GM21723 (cell line): ENCODE data around the gene PLCB2.
A peak's percentile ranks its signal among the peaks of the same experiment; 100 is the strongest.

ENCODE experiments used
- ATAC-seq: cut with Tn5 transposase; IDR thresholded peaks from one replicate; pipeline ENCODE4 v1.9.1; 2021; ENCODE audit warnings: mild to moderate bottlenecking, moderate library complexity; ENCODE audit not compliant: unreplicated experiment

Gene PLCB2

GRCh38 chr15:40307421-40308211 lies at the start of gene PLCB2:
PLCB2 (minus strand) TSS chr15:40307935; CDS start chr15:40307672, 263 bp downstream.
- ATAC-seq = peak; percentile 77

GRCh38 chr15:40357246-40357645 lies 49.5 kb upstream of the PLCB2 start:
- no peak for ATAC-seq

GRCh38 chr15:40355976-40356585 lies 48.3 kb upstream of the PLCB2 start:
- ATAC-seq = no peak

GRCh38 chr15:40354408-40355171 lies 46.9 kb upstream of the PLCB2 start:
- no peak for ATAC-seq

- ATAC-seq = no peak
Measured at GRCh38 chr15:40353697-40354096, 46.0 kb upstream of the PLCB2 start.

GRCh38 chr15:40352281-40352901 lies 44.7 kb upstream of the PLCB2 start:
- no peak for ATAC-seq

GRCh38 chr15:40349163-40349562 lies 41.4 kb upstream of the PLCB2 start:
- no peak for ATAC-seq

- no peak for ATAC-seq
Measured at GRCh38 chr15:40348474-40348870, 40.7 kb upstream of the PLCB2 start.

- no peak for ATAC-seq
Measured at GRCh38 chr15:40347559-40348473, 40.1 kb upstream of the PLCB2 start.

GRCh38 chr15:40346579-40347558 lies 39.1 kb upstream of the PLCB2 start:
- ATAC-seq = no peak

GRCh38 chr15:40345867-40346578 lies 38.3 kb upstream of the PLCB2 start:
- ATAC-seq = no peak

- ATAC-seq = no peak
Measured at GRCh38 chr15:40345225-40345866, 37.6 kb upstream of the PLCB2 start.

GRCh38 chr15:40344631-40345120 lies 36.9 kb upstream of the PLCB2 start:
- ATAC-seq = no peak

GRCh38 chr15:40344217-40344616 lies 36.5 kb upstream of the PLCB2 start:
- ATAC-seq = no peak

GRCh38 chr15:40343512-40343911 lies 35.8 kb upstream of the PLCB2 start:
- ATAC-seq = no peak

- ATAC-seq = no peak
Measured at GRCh38 chr15:40342416-40343320, 34.9 kb upstream of the PLCB2 start.
